ENCODE results near the gene ZFP90. TPM values are rescaled to one million over a fixed set of nuclear protein-coding genes. Genes with fewer than 3 reads are reported as not detected.

ZFP90 gene
- total RNA-seq, 1 experiment from 2014 or later = 21.8 TPM

DNA sequence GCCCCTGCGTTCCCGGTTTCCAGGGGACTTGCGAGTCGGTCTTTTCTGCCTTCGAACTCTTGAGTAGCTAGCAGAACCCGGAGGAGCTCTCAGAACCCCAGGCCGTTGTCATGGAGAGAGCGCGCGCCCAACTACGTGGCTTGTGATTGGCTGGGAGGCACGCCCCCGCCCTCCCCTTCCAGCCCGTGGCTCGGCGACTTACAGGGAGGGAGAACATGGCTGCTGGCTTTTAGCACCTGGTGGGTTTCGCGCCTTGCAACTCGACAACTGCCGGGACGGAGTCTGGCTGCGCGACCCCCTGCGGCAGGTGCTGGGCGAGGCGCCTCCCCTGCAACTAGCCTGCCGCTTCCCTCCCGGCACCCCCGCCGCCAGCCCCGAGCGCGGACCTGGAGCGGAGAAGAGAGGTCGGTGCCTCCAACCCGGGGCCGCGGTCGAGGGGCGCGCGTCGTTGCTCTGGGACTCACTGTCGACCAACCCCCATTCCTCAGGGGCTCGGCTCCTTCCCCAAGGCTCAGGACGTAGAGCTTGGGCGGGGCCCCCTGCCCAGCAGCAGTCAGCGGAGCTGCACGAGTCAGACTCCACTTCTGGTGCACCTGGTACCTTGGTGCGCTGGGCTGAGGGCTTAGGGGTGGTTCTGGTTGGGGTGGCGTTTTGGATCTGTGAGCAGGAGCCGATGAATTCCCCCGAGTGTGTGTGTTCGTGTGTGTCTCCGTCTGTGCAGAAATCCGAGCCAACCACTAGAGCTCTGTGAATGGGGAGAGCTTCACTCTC lies 9.0 kb upstream of the ZFP90 start:
- H3K27ac ChIP-seq (ENCODE audit: low read depth, low read length) = peak overlapping the region; percentile 11; the same call in 1 of the 2 replicates
- H3K36me3 ChIP-seq (ENCODE audit: control insufficient read depth in 1 of 2, insufficient read depth in 2 of 2, low read length in 2 of 2) = no peaks in the 10 kb centered on the region
- H3K9ac ChIP-seq (ENCODE audit: low read length) = peak overlapping the region; percentile 66
- ChIA-PET POLR2A (no interaction called here), CTCF (interaction anchor here (0.5 to 2.2 kb wide), 2 partner anchors 9 to 170 kb away, joined by 3 to 11 read pairs; no protein-coding TSS in a partner anchor), RAD21 (ENCODE audit: low non-redundant PET in 1 of 2, low total read pairs in 2 of 2, uncharacterized antibody in 2 of 2, unreplicated experiment in 2 of 2) (no interaction called here)
- BruUV-seq (replicated peaks) = no TSS peak
- peak overlapping the region; percentile 55 to 63 for H3K4me3 ChIP-seq (replicated peaks in 1 of 2; ENCODE audit: low read depth in 1 of 2, low read length in 2 of 2)
- H3K4me2 ChIP-seq (ENCODE audit: low read length) = peak overlapping the region; percentile 84
- peak overlapping the region; percentile 29 for H2AFZ ChIP-seq (ENCODE audit: low read depth, low read length, poor library complexity, severe bottlenecking)
- no peaks in the 10 kb centered on the region for H3K9me2 ChIP-seq (ENCODE audit: insufficient read depth)
- H4K20me1 ChIP-seq (ENCODE audit: insufficient read depth) = no peaks in the 10 kb centered on the region
- peak; percentile 41 for DNase-seq (ENCODE audit: low read depth, low spot score)
- ATAC-seq = peak; percentile 76
- peaks cover 10 to 23% of the 10 kb centered on the region in 2 experiments for H3K4me1 ChIP-seq (ENCODE audit: control insufficient read depth in 1 of 2, insufficient read depth in 2 of 2, low read length in 2 of 2)
- intact Hi-C loops (cut with micrococcal nuclease) = loop anchor here (2.0 to 10.0 kb wide), 4 partner anchors 177 to 595 kb away; partner anchors contain the start of gene TANGO6
- H3K9me3 ChIP-seq (ENCODE audit: control insufficient read depth in 1 of 2, insufficient read depth in 1 of 2, low read depth in 1 of 2, low read length in 2 of 2) = peaks cover 3 to 12% of the 10 kb centered on the region in 2 experiments; a peak in 1 of 4 replicates
- no peaks in the 10 kb centered on the region for H3K27me3 ChIP-seq (ENCODE audit: insufficient read depth, low read length)
- H3K79me2 ChIP-seq (ENCODE audit: insufficient read depth, low read length) = no peaks in the 10 kb centered on the region
- TF ChIP-seq EGR1 (IDR thresholded peaks at IDR 0.05; ENCODE audit: low read depth) (peak; percentile 93), CBX3 (IDR thresholded peaks at IDR 0.05; ENCODE audit: low read depth) (peak; percentile 48; the same call in 1 of the 2 replicates), POLR2A (IDR thresholded peaks at IDR 0.05; ENCODE audit: borderline replicate concordance, extremely low read depth, insufficient read depth, insufficient read length) (no peak), ZFX (IDR thresholded peaks at IDR 0.05) (no peak), CEBPB (IDR thresholded peaks at IDR 0.05; ENCODE audit: low read depth) (no peak), RAD21 (IDR thresholded peaks at IDR 0.05; ENCODE audit: low read depth) (no peak), SIN3A (IDR thresholded peaks at IDR 0.05; ENCODE audit: low read depth) (no peak), EZH2 (IDR thresholded peaks at IDR 0.05) (no peak), ZNF274 (IDR thresholded peaks at IDR 0.05; ENCODE audit: low read depth, low read length) (no peak), EZH2phosphoT487 (IDR thresholded peaks at IDR 0.05; ENCODE audit: borderline replicate concordance) (no peak), SP1 (IDR thresholded peaks at IDR 0.05; ENCODE audit: low read depth) (peak; percentile 61), SRF (IDR thresholded peaks at IDR 0.05; ENCODE audit: low read depth) (no peak), ELF1 (IDR thresholded peaks at IDR 0.05; ENCODE audit: borderline replicate concordance, low read depth) (no peak), FOSL1 (IDR thresholded peaks at IDR 0.05; ENCODE audit: low read depth) (no peak), YY1 (IDR thresholded peaks at IDR 0.05; ENCODE audit: extremely low read depth, insufficient replicate concordance, low read depth, low read length) (peak; percentile 76), POLR2AphosphoS5 (IDR thresholded peaks at IDR 0.05; ENCODE audit: low read depth, low read length) (peak; percentile 72), TCF7L2 (IDR thresholded peaks at IDR 0.05; ENCODE audit: borderline replicate concordance, extremely low read depth, insufficient read depth, insufficient read length) (no peak)
- TF ChIP-seq, protein P1, sequence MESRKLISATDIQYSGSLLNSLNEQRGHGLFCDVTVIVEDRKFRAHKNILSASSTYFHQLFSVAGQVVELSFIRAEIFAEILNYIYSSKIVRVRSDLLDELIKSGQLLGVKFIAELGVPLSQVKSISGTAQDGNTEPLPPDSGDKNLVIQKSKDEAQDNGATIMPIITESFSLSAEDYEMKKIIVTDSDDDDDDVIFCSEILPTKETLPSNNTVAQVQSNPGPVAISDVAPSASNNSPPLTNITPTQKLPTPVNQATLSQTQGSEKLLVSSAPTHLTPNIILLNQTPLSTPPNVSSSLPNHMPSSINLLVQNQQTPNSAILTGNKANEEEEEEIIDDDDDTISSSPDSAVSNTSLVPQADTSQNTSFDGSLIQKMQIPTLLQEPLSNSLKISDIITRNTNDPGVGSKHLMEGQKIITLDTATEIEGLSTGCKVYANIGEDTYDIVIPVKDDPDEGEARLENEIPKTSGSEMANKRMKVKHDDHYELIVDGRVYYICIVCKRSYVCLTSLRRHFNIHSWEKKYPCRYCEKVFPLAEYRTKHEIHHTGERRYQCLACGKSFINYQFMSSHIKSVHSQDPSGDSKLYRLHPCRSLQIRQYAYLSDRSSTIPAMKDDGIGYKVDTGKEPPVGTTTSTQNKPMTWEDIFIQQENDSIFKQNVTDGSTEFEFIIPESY (IDR thresholded peaks at IDR 0.05; ENCODE audit: extremely low read depth, insufficient replicate concordance, low read length) = no peak
- TF ChIP-seq, protein P2, sequence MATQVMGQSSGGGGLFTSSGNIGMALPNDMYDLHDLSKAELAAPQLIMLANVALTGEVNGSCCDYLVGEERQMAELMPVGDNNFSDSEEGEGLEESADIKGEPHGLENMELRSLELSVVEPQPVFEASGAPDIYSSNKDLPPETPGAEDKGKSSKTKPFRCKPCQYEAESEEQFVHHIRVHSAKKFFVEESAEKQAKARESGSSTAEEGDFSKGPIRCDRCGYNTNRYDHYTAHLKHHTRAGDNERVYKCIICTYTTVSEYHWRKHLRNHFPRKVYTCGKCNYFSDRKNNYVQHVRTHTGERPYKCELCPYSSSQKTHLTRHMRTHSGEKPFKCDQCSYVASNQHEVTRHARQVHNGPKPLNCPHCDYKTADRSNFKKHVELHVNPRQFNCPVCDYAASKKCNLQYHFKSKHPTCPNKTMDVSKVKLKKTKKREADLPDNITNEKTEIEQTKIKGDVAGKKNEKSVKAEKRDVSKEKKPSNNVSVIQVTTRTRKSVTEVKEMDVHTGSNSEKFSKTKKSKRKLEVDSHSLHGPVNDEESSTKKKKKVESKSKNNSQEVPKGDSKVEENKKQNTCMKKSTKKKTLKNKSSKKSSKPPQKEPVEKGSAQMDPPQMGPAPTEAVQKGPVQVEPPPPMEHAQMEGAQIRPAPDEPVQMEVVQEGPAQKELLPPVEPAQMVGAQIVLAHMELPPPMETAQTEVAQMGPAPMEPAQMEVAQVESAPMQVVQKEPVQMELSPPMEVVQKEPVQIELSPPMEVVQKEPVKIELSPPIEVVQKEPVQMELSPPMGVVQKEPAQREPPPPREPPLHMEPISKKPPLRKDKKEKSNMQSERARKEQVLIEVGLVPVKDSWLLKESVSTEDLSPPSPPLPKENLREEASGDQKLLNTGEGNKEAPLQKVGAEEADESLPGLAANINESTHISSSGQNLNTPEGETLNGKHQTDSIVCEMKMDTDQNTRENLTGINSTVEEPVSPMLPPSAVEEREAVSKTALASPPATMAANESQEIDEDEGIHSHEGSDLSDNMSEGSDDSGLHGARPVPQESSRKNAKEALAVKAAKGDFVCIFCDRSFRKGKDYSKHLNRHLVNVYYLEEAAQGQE (IDR thresholded peaks at IDR 0.05; ENCODE audit: low read depth) = no peak
- TF ChIP-seq, protein P3, sequence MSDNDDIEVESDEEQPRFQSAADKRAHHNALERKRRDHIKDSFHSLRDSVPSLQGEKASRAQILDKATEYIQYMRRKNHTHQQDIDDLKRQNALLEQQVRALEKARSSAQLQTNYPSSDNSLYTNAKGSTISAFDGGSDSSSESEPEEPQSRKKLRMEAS (IDR thresholded peaks at IDR 0.05) = peak; percentile 90
- TF ChIP-seq, protein P4, sequence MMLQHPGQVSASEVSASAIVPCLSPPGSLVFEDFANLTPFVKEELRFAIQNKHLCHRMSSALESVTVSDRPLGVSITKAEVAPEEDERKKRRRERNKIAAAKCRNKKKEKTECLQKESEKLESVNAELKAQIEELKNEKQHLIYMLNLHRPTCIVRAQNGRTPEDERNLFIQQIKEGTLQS (IDR thresholded peaks at IDR 0.05) = no peak
